ENCODE data around the gene UGGT2.

DNA sequence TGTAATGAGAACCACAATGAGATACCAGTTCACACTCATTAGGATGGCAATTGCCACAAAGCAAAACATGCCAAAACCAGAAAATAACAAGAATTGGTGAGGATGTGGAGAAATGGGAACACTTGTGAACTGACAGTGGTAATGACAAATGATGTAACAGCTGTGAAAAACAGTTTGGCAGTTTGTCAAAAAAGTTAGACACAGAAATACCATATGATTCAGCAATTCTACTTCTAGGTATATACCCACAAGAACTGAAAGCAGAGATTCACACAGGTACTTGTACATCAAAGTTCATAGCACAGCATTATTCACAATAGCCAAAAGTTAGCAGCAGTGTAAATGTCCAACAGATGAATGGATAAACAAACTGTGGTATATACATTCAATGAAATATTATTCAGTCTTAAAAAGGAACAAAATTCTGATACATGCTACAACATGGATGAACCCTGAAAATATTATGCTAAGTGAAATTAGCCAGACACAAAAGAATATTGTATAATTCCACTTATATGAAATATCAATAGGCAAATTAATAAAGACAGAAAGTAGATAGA, 96.5 kb downstream of the UGGT2 start:
- TF ChIP-seq, protein P1, sequence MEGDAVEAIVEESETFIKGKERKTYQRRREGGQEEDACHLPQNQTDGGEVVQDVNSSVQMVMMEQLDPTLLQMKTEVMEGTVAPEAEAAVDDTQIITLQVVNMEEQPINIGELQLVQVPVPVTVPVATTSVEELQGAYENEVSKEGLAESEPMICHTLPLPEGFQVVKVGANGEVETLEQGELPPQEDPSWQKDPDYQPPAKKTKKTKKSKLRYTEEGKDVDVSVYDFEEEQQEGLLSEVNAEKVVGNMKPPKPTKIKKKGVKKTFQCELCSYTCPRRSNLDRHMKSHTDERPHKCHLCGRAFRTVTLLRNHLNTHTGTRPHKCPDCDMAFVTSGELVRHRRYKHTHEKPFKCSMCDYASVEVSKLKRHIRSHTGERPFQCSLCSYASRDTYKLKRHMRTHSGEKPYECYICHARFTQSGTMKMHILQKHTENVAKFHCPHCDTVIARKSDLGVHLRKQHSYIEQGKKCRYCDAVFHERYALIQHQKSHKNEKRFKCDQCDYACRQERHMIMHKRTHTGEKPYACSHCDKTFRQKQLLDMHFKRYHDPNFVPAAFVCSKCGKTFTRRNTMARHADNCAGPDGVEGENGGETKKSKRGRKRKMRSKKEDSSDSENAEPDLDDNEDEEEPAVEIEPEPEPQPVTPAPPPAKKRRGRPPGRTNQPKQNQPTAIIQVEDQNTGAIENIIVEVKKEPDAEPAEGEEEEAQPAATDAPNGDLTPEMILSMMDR (IDR thresholded peaks at IDR 0.05): no peak
- no peak for TF ChIP-seq EZH2 (IDR thresholded peaks at IDR 0.05; ENCODE audit: borderline replicate concordance, insufficient read depth, low read depth, low read length, poor library complexity, severe bottlenecking)
